Gastrocnemius medialis (tissue), 4 donors: Measurements from ENCODE around the gene MAVS. TPM values are rescaled to one million over a fixed set of nuclear protein-coding genes. Genes with fewer than 3 reads are reported as not detected.

Source experiments
- ATAC-seq, 2 donors: fragments of 150-250 bp; one replicate each; pipeline ENCODE4 v1.9.1; 2016
- DNase-seq, 2 donors: peaks; one replicate each; pipeline ENCODE4 v3.0.0-alpha.2; 2019
- H3K27ac ChIP-seq, 4 donors: fragments of 200-600 bp; sonication (generic); 1 replicate in 1 of 4; 2 replicates in 3 of 4; pipeline ENCODE4 v1.5.1; 2016 to 2018; ENCODE audit warnings: mild to moderate bottlenecking in 2 of 4, moderate library complexity in 1 of 4
- H3K27me3 ChIP-seq, 3 donors: fragments of 200-600 bp; sonication (generic) in 2 of 3; 1 replicate in 1 of 3; 2 replicates in 2 of 3; pipeline versions ENCODE4 v1.5.1 to v1.6.0; 2016 to 2019; ENCODE audit warnings: mild to moderate bottlenecking in 1 of 3, moderate library complexity in 1 of 3
- H3K36me3 ChIP-seq, 2 donors: fragments of 200-600 bp; sonication (generic) in 1 of 2; one replicate each; pipeline ENCODE4 v1.5.1; 2017 to 2018
- H3K4me1 ChIP-seq, 2 donors: fragments of 200-600 bp; sonication (generic) in 1 of 2; one replicate each; pipeline ENCODE4 v1.5.1; 2016 to 2017; ENCODE audit warnings: mild to moderate bottlenecking in 2 of 2
- H3K4me3 ChIP-seq, 4 donors: fragments of 200-600 bp; sonication (generic) in 3 of 4; 1 replicate in 1 of 4; 2 replicates in 3 of 4; pipeline ENCODE4 v1.5.1; 2016 to 2019; ENCODE audit warnings: mild to moderate bottlenecking in 2 of 4
- H3K9me3 ChIP-seq, 3 donors: fragments of 200-600 bp; sonication (generic) in 2 of 3; 1 replicate in 1 of 3; 2 replicates in 2 of 3; pipeline ENCODE4 v1.5.1; 2016 to 2019
- CTCF ChIP-seq, 5 experiments: fragments of 450-650 bp in 3 of 5; fragments of 200-600 bp in 2 of 5; sonication (generic) in 2 of 5; IDR thresholded peaks in 4 of 5; conservative IDR thresholded peaks in 1 of 5; 1 replicate in 4 of 5; 2 replicates in 1 of 5; pipeline ENCODE4 v1.5.1; 2016 to 2019; ENCODE audit warnings: antibody characterized with exemption in 5 of 5, mild to moderate bottlenecking in 3 of 5, moderate library complexity in 3 of 5
- POLR2A ChIP-seq, 2 donors: fragments of 450-650 bp; IDR thresholded peaks; one replicate each; pipeline ENCODE4 v1.6.1; 2017; ENCODE audit warnings: antibody characterized with exemption in 2 of 2, mild to moderate bottlenecking in 2 of 2, moderate library complexity in 2 of 2
- in situ Hi-C, 4 donors: fragments of 200-750 bp; cut with MboI; loops; one replicate each; pipeline versions ENCODE4 v1.15.0 to v1.8.0; 2017; ENCODE audit warnings: low sequenced_read_pairs in 4 of 4
- intact Hi-C: fragments of 100-400 bp; cut with DNase I; formaldehyde crosslinking; loops from one replicate; pipeline ENCODE4 v1.15.1; 2023; ENCODE audit warnings: low total_unique reads
- total RNA-seq, 4 donors: library from RNA; depleted of rRNA; stranded (reverse); fragments of >200 nt; gene quantifications; one replicate each; pipeline versions ENCODE4 v1.1.0 to v1.2.3, GENCODE V29; 2016

MAVS gene
- total RNA-seq, 4 donors from 2014 or later, result 37.9 to 64.5 (median 44.4) TPM

GRCh38 chr20:3888622-3889488 is 42.2 kb downstream of the MAVS start, which contains the start of gene PANK2:
TSS of gene PANK2 (plus strand) at chr20:3889387.
- Histone ChIP-seq H3K4me3 (peak within 1 kb of the TSS; percentile 92 to 100 (median 96)), H3K27me3 (no peaks in the 10 kb centered on the region), H3K27ac (peak within 1 kb of the TSS; percentile 87 to 97 (median 91)), H3K9me3 (no peaks in the 10 kb centered on the region), H3K36me3 (no peaks in the 10 kb centered on the region), H3K4me1 (peaks cover 40 to 41% of the 10 kb centered on the region in 2 donors)
- peak; percentile 95 to 96 for ATAC-seq
- DNase-seq, result peak; percentile 99
- in situ Hi-C loops (loop anchor here (10.0 to 25.0 kb wide), 2 partner anchors 196 to 198 kb away; no protein-coding TSS in a partner anchor), intact Hi-C loops (loop anchor here (1.0 to 5.0 kb wide), 5 partner anchors 42 to 196 kb away; partner anchors contain the start of genes AP5S1 and RNF24)
- TF ChIP-seq POLR2A (IDR thresholded peaks at IDR 0.05), result peak; percentile 92 to 93
- peak; percentile 36 to 58 (median 48) for TF ChIP-seq CTCF (IDR thresholded peaks at IDR 0.05 in 4 of 5, conservative IDR thresholded peaks at IDR 0.05 in 1 of 5)

GRCh38 chr20:3889489-3890397 is 43.1 kb downstream of the MAVS start:
- H3K4me3 ChIP-seq, result peak overlapping the region; percentile 69 to 99 (median 92)
- peaks cover 43 to 48% of the 10 kb centered on the region in 2 donors for H3K4me1 ChIP-seq
- H3K27me3 ChIP-seq, result no peaks in the 10 kb centered on the region
- H3K9me3 ChIP-seq, result no peaks in the 10 kb centered on the region
- intact Hi-C loops, result loop anchor here (1.0 to 5.0 kb wide), 5 partner anchors 42 to 196 kb away; partner anchors contain the start of genes AP5S1 and RNF24
- in situ Hi-C loops, result loop anchor here (10.0 to 25.0 kb wide), 2 partner anchors 195 to 198 kb away; no protein-coding TSS in a partner anchor
- peak overlapping the region; percentile 87 to 95 (median 91) for H3K27ac ChIP-seq
- DNase-seq, result peak in 1 of 2 donors; percentile 32
- peak in 1 of 5 experiments; percentile 4 for TF ChIP-seq CTCF (IDR thresholded peaks at IDR 0.05 in 4 of 5, conservative IDR thresholded peaks at IDR 0.05 in 1 of 5)
- peak in 1 of 2 donors; percentile 22 for TF ChIP-seq POLR2A (IDR thresholded peaks at IDR 0.05)
- ATAC-seq, result peak; percentile 9 to 11
- H3K36me3 ChIP-seq, result no peaks in the 10 kb centered on the region

GRCh38 chr20:3890398-3890751 is 43.7 kb downstream of the MAVS start:
- DNase-seq (no peak), ATAC-seq (no peak)
- H3K27me3 ChIP-seq, result no peaks in the 10 kb centered on the region
- peaks cover 44 to 48% of the 10 kb centered on the region in 2 donors for H3K4me1 ChIP-seq
- peak overlapping the region; percentile 69 to 99 (median 92) for H3K4me3 ChIP-seq
- H3K9me3 ChIP-seq, result no peaks in the 10 kb centered on the region
- in situ Hi-C loops (loop anchor here in 1 of 4 donors (25.0 kb wide), 1 partner anchor 197 kb away; no protein-coding TSS in a partner anchor), intact Hi-C loops (no loop called here)
- TF ChIP-seq POLR2A (IDR thresholded peaks at IDR 0.05), result no peak
- no peak for TF ChIP-seq CTCF (IDR thresholded peaks at IDR 0.05 in 4 of 5, conservative IDR thresholded peaks at IDR 0.05 in 1 of 5)
- no peaks in the 10 kb centered on the region for H3K36me3 ChIP-seq
- H3K27ac ChIP-seq, result peak overlapping the region; percentile 87 to 95 (median 91)
